Neutrophil (primary cell): ENCODE data around the gene IL4I1.

ENCODE experiments used
- H3K27ac ChIP-seq: fragments of 200-600 bp; sonication (generic); 2 replicates; pipeline ENCODE4 v1.5.1; 2016; ENCODE audit warnings: mild to moderate bottlenecking, moderate library complexity
- H3K27me3 ChIP-seq: fragments of 200-600 bp; sonication (generic); 2 replicates; pipeline ENCODE4 v1.6.0; 2016; ENCODE audit warnings: mild to moderate bottlenecking
- H3K36me3 ChIP-seq: fragments of 200-600 bp; sonication (generic); 2 replicates; pipeline ENCODE4 v1.5.1; 2017
- H3K4me1 ChIP-seq, 2 experiments: fragments of 200-600 bp in 1 of 2; sonication (generic) in 1 of 2; 1 replicate in 1 of 2; 2 replicates in 1 of 2; pipeline versions ENCODE4 v1.5.1 to v1.6.1; 2013 to 2016; ENCODE audit warnings: low read depth in 1 of 2, low read length in 1 of 2, mild to moderate bottlenecking in 1 of 2, moderate library complexity in 1 of 2; ENCODE audit not compliant: control insufficient read depth in 1 of 2, insufficient read depth in 1 of 2
- H3K4me3 ChIP-seq, 2 experiments: fragments of 200-600 bp in 1 of 2; sonication (generic) in 1 of 2; 1 replicate in 1 of 2; 2 replicates in 1 of 2; pipeline ENCODE4 v1.5.1; 2013 to 2016; ENCODE audit warnings: low read depth in 1 of 2, low read length in 1 of 2, mild to moderate bottlenecking in 1 of 2, moderate library complexity in 1 of 2
- H3K9me3 ChIP-seq: fragments of 200-600 bp; sonication (generic); 2 replicates; pipeline ENCODE4 v1.5.1; 2016
- TF ChIP-seq, protein P1 (sequence below): fragments of 200-600 bp; sonication (generic); IDR thresholded peaks from 2 replicates; pipeline ENCODE4 v1.5.1; 2016; ENCODE audit warnings: antibody characterized with exemption

Gene IL4I1

DNA sequence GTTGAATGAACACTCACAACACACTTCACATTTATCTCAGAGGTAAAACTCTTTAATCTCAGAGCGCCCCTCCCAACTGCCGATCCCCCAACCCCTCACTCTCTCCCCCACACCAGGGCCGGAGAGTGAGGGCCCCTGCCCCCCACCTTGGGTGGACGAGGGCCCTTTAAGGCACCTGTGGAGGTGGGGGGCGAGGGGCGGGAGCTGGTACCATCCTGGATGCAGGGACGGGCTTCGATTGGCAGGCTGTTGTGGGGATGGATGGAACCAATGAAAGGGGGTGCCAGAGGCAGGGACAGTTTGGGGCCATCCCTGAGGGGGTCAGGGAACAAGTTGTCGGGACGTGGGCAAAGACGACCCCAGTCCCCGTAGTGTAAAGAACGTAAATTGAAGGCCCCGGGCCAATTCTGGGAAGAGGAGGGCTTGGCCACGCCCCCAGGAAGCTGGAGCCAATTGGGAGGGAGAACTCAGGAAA is 27.6 kb downstream of the IL4I1 start:
- TF ChIP-seq, protein P1, sequence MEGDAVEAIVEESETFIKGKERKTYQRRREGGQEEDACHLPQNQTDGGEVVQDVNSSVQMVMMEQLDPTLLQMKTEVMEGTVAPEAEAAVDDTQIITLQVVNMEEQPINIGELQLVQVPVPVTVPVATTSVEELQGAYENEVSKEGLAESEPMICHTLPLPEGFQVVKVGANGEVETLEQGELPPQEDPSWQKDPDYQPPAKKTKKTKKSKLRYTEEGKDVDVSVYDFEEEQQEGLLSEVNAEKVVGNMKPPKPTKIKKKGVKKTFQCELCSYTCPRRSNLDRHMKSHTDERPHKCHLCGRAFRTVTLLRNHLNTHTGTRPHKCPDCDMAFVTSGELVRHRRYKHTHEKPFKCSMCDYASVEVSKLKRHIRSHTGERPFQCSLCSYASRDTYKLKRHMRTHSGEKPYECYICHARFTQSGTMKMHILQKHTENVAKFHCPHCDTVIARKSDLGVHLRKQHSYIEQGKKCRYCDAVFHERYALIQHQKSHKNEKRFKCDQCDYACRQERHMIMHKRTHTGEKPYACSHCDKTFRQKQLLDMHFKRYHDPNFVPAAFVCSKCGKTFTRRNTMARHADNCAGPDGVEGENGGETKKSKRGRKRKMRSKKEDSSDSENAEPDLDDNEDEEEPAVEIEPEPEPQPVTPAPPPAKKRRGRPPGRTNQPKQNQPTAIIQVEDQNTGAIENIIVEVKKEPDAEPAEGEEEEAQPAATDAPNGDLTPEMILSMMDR: no peak
- peak overlapping the region; percentile 91 for H3K27ac ChIP-seq
- peaks cover 10% of the 10 kb centered on the region for H3K36me3 ChIP-seq
- H3K4me3 ChIP-seq: peak overlapping the region; percentile 79 to 87
- H3K4me1 ChIP-seq: peaks cover 50 to 53% of the 10 kb centered on the region in 2 experiments
- H3K27me3 ChIP-seq: no peaks in the 10 kb centered on the region
- H3K9me3 ChIP-seq: no peaks in the 10 kb centered on the region

DNA sequence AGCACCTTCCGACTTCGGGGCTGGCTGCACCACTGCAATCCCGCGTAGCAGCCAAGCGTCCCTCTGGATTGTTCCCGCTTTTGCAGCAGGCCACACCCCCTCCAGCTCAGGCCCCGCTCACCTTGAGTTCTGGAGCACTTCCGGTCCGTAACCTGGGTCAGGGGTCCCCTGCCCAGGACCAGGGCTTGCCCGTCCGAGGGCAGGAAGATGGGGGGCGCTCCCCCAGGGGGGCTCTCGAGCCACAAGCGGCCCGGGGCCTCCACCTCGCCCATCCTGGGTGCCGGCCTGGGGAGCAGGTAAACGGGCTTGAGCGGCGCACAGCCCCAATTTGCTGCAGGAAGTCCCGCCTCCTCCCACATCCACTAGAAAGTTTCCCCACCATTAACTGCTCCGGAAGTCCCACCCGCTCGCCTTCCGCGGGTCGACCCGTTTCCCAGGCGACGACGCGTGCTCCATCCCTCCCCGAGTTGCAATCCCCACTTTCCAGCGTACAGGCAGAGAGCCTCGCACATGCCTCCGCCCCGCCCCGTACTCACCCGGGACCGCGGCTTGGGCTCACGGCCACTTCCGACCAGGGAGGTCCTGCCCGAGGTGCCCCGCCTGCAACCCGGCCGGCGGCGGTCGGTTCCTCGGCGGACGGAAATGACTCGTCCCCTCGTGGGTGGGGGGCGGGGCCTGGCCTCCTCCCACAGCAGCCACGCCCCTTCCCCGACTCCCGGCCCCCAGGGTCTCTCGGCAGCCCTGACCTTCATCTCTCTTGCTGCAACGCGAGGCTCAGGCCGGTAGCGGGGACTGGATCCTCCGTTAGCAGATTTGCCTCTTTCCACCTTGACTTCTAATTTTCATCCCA is 29.5 kb downstream of the IL4I1 start, which contains the start of gene PNKP:
Gene PNKP (minus strand): TSS at position 644 of the 850 bp plus-strand sequence. CDS start 372 bp downstream, at position 272.
- Histone ChIP-seq H3K27me3 (no peaks in the 10 kb centered on the region), H3K4me3 (peak within 1 kb of the TSS; percentile 87 to 93), H3K4me1 (peaks cover 50 to 53% of the 10 kb centered on the region in 2 experiments), H3K9me3 (no peaks in the 10 kb centered on the region), H3K27ac (peak within 1 kb of the TSS; percentile 91), H3K36me3 (peaks cover 26% of the 10 kb centered on the region)
- TF ChIP-seq, protein P1: peak; percentile 17

DNA sequence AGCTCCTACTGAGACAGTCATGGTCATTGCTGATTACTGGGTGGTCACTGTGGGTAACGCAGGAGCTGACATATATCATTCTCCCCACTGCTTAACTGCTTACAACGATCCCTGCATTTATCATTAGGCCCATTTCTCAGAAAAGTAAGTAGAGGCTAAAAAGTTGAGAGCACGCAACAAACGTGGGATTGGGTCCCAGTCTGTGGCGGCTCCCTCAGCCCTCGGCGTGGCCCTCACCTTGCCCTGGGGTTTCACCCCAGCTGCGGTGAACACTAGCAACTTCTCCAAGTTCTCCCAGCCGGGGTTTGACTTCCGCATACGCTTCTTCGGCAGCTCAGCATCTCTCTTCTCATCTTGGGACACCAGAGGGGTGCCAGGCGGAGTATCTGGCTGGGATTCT is 31.8 kb downstream of the IL4I1 start:
- peaks cover 49% of the 10 kb centered on the region for H3K36me3 ChIP-seq
- H3K27me3 ChIP-seq: no peaks in the 10 kb centered on the region
- peaks cover 42% of the 10 kb centered on the region in 2 experiments for H3K4me1 ChIP-seq
- TF ChIP-seq, protein P1: no peak
- no peak overlapping the region for H3K4me3 ChIP-seq
- H3K9me3 ChIP-seq: no peaks in the 10 kb centered on the region
- peak overlapping the region; percentile 45 for H3K27ac ChIP-seq

DNA sequence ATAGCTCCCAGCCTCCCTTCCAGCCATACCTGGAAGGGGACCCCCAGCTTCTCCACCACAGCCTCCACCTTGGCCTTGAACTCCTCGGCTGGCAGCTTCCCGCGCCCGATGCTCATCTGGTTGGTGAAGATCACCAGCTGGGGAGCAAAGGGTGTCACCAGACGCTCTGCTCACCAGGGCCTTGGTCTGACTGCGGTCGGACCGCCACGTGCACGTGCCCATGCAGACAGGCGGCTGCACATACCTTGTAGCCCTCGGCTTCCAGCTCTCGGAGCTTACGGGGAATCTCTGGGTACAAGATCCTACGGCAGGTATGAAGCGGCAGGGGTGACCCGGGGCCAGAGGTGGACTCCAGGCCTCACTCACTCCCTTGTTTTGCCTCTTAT is 32.8 kb downstream of the IL4I1 start:
- no peaks in the 10 kb centered on the region for H3K9me3 ChIP-seq
- H3K27ac ChIP-seq: no peak overlapping the region
- H3K36me3 ChIP-seq: peaks cover 59% of the 10 kb centered on the region
- H3K4me1 ChIP-seq: peaks cover 37 to 39% of the 10 kb centered on the region in 2 experiments
- TF ChIP-seq, protein P1: no peak
- no peak overlapping the region for H3K4me3 ChIP-seq
- H3K27me3 ChIP-seq: no peaks in the 10 kb centered on the region

DNA sequence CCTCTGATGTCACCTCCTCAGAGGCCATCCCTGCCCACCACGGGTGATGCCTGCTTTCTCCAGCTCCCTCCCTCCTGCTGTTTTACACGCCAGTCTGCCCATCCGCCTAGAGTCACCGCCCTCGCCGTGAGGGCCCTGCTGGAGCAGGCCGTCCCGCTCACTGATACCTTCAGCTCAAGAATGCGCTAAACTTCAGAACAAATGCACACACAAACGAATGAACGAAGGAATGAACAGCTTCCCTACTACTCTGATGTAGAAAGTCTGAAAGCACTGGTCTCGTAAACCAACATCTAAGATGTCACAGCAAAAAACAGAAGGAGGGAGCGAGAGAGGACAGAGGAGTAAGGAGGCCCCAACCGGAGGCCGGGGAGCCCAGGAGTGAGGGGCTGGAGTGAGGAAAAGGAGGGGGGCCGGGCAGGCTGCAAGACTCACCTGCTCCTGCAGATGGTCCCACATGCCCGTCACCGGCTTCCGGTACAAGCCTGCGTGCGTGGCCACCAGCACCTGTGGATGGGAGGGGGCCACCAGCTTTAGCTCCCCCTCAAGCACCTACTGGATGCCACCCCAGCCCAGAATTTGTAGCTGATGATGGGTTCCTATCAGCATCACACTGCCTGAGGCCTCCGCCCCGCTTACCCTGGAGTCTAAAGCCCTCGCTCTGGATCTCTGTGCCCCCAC is 33.3 kb downstream of the IL4I1 start:
- H3K27ac ChIP-seq: no peak overlapping the region
- H3K36me3 ChIP-seq: peaks cover 64% of the 10 kb centered on the region
- TF ChIP-seq, protein P1: no peak
- no peaks in the 10 kb centered on the region for H3K9me3 ChIP-seq
- H3K4me1 ChIP-seq: peaks cover 31 to 33% of the 10 kb centered on the region in 2 experiments
- no peak overlapping the region for H3K4me3 ChIP-seq
- no peaks in the 10 kb centered on the region for H3K27me3 ChIP-seq
